ENCODE data around the gene MEI1.
"Not testable (repeated sequence)": the region's sequence is repeated elsewhere in the genome, so short reads cannot be mapped to it uniquely, and the experiment has no call there.

Gene MEI1

DNA sequence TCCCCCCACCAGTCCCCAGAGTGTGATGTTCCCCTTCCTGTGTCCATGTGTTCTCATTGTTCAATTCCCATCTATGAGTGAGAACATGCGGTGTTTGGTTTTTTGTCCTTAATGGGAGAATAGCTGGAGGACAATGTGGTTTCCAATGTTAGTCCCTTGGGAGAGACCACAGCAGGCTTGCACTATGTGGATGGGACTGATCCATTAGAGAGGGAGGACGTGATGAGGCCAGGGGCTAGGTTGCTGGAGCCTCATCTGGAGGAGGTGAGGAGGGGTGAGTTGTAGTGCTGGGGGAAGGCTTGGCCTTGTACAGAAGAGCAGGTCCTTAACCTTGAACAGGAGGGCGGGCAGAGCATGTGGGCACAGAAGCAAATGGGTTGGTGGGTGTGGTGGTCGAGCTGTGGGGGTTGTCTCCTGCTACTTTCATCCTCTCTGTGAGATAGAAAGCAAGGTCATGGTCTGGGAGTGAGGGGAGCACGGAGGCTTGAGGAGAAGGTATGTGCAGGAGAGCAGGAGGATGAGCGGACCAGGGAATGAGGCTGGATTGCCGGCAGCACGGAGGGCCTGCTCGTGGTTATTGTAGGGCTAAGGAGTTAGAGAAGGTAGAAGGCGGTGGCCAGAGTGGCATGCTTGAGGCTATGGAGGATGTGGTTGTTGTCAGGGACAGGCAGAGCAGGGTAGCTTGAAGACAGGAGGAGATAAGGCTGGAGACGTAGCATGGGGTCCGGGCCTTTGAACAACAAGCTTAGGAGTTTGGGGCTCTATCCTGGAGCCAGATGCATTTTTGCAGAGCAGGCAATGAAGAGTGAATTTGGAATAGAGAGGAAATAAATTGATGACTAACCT is 122.4 kb downstream of the MEI1 start:
- DNase-seq = no peak

DNA sequence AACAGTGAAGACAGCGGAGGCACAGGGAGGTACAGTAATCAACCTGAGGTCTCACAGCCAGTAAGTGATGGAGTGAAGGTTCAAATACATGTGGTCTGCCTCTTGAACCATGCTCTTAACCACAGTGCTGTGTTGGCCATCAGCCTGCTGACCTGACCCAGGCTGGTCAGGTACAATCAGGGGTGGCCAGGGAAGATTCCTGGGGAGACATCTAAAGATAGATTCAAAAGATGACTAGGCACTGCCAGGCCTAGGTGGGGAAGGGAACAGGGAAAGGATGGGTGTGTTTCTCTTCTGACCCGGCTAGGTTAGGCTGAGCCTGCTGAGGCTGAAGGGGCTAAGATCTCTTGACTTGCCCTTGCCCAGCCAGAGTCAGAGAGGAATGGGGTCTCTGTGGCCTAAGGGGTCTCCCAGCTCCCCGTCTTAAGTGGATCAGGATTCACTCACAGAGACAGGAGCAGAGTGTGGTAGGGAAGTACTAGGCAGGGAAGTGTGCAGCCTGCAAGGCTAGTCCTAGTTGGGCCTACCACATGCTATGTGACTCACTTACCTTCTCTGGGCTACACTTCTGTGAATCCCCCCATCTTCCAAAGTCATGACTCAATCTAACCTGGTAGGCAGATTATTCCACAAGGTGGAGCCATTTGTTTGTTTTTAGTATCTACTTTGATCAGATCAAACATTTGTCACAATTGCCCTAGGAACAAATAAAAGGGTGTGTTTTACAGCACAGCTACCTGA is 123.2 kb downstream of the MEI1 start:
- peak in 2 of 58 donors; percentile 37 to 40 for DNase-seq

DNA sequence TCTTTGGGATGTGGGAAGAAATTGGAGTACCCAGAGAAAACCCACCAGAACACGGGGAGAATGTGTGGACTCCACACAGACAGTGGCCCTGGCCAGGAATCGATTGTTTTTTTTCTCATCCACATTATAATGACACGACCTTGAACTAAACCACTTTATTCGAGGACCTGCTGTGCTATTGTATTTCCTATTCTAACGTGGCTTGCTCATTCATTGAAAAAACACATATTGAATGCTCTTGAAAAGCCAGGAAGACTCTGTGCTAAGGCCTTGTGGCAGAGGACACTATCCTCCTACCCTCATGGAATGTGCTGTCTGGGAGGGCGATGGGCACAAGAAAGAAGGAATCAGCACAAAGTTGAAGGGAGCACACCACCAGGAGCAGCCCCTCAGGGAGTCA is 124.5 kb downstream of the MEI1 start:
- no peak for DNase-seq

DNA sequence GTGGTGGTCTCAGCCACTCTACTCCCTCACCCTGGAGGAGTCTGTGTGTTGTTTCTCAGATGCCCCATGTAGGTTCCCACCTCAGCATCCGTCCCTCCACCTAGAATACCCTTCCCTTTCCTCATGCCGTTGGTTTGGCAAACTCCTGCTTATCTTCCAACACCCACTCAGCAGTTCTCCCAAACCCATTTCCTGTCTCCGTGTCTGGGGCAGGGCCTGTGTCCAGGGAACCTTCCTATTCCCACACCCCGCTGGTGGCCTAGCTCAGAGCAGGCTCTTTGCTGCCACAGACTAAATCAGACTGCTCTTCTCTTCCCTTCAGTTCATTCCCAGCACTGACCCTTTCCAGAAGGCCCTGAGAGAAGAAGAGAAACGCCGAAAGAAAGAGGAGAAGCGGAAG is 126.1 kb downstream of the MEI1 start:
- DNase-seq = no peak

DNA sequence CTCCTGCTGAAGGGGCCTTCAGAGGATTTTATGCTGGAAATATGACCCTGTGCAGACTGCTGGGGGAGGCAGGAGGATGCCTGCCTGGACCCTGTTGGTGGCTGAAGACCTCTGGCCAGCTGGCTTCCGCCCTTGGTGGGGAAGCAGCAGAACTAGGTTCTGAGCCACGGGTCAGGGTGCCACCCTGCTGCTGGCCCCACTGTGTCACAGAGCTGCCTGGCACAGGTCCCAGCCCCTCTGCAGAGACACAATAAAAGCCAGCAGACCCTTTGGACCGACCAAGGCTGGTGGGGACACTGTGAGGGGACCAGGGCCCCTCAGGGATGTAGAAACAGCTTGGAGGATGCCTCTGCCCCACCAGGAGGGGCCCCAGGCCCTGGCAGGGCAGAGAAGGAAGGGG is 126.7 kb downstream of the MEI1 start:
- no peak for DNase-seq

DNA sequence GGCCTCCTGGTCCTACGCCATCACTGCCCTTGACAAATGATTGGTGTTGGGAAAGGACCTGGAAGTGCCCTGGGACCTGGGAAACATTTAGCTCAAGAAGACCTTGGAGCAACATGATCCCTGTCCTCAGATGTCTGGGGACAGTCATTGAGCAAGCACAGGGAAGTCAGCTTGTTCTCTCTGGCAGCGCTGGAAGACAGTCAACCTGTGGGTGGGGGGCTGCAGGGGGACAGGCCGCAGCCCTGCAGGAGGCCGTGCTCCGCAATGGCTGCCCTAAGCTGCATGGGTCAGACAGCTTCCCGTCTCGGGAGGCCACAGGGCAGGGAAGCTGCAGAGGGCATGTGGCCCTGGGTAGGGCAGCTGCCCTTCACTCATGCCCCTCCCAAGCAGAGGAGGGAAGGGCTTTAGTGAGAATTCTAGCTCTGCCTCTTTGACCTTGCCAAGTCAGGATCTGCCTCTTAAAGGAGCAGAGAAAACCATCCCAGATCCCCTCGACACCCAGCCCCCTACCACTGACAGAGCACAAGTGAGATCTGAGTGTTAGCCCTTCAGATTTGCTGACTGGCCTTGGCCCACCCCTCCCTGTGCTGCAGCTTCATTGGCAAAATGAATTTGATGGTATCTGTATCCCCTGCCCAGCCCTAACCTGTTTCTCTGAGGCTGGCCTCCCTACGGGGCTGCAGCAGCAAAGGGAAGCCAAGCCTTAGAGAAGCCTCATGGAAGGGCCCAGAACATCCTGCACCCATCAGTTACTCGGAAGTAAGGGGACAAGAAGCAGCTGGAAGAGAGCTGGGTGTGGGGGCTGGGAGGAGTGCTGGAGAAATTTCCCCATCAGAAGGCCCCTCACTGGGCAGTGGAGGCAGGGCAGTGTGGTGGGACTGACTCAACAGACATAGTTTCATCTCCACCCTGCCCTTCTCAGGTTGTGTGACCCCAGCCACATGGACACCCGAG is 127.4 kb downstream of the MEI1 start:
- no peak for DNase-seq

DNA sequence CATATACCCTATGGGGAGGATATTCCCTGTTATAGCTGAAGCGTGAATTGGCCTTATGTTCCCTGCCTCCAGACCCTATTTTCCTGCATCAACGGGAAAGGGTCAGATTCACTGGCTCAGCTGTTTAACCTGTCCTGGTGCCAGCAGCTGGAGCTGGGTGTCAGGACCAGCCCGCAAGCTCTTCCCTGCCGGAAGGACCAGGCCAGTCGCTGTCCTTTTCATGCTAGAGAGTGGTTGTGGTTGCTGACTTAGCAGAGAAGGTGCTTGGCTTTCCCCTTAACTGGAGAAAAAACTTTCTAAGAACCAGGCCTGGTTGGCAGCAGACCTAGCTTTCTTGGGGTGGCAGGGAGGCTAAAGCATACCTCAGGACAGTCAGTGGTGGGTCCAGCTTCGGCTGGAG is 128.4 kb downstream of the MEI1 start:
- peak in 4 of 58 donors; percentile 8 to 23 (median 18) for DNase-seq

DNA sequence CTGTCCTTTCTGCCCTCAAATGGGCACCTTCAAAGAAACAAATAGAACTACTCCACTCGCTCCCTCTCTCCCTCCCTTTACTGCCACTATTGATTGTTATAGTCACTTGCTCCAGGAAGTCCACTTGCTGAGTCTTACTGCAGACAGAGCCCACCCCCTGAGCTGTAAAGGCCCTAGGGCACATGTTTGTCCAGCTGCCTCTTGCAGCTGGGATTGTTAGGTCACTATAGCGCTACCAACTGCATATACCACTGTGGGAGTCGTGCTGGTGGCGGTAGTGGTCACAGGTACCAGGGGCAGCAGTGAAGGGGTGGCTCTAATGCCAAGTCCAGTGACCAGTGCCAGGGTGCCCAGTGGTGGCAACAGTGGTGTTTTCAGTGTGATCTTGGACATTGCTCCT is 129.2 kb downstream of the MEI1 start:
- no peak for DNase-seq

DNA sequence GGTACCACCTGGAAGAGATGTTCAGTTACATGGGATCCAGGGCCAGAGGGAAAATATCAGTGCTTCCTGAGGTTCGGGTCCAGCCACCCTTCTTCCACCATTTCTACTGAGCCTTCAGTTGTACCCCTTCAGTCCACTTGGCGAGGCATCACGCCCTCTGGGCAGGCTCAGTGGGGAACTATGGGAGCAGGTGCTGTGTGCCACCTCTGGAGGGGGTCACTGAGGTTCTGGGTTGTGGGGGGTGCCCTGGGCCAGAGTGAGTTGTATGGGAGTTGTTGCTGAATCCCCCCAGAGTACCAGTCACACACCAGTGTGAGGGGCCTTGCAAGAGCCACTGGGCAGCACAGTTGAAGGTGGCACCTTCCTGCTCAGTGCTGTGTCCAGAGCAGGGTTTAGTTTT is 130.9 kb downstream of the MEI1 start:
- DNase-seq = no peak

DNA sequence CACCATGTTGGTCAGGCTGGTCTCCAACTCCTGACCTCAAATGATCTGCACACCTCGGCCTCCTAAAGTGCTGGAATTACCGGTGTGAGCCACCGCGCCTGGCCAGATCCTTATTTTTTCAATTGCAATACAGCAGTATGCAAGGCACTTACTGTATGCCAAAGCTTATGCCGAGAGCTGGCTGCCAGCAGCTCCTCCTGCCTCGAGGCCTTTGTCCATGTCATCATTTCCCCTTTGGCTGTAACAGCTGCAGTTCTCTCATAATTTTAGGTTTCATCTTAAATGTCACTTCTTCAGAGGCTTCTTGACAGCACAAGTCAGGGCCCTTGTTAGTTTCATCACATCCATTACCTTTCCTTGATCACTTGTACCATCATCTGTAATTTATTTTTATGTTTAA is 132.1 kb downstream of the MEI1 start:
- DNase-seq = no peak

DNA sequence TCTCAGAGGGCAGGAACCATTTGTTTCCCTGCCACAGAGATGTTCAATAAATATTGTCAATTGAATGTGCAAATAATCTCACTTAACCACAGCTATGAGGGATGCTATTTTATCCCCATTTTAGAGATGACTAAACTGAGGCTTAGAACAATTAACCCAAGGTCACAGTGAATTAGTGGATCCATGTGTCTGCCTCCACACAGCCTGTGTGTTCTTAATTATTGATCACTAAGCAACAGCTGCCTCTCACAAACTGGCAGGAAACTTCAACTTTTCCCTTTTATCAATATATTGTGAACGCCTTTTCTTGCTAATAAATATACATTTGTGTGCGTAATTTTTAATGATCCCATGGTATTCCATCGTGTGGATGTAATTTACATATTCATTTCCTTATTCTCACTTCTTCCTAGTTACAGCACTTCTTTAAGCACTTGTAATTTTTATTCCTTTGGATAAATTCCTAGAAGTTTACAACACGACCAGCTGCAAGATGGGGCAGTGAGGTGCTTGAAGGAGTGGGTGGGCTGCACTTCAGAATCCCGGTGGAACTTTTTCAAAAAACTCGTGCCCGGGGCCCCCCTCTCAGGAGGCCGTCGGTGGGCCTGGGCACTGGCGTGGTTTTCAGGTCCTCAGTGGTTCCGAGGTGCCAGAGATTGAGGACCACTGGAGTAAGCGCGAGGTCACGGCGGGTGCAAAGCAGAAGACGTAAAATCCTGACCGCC is 132.7 kb downstream of the MEI1 start:
- DNase-seq = peak in 1 of 58 donors; percentile 62

DNA sequence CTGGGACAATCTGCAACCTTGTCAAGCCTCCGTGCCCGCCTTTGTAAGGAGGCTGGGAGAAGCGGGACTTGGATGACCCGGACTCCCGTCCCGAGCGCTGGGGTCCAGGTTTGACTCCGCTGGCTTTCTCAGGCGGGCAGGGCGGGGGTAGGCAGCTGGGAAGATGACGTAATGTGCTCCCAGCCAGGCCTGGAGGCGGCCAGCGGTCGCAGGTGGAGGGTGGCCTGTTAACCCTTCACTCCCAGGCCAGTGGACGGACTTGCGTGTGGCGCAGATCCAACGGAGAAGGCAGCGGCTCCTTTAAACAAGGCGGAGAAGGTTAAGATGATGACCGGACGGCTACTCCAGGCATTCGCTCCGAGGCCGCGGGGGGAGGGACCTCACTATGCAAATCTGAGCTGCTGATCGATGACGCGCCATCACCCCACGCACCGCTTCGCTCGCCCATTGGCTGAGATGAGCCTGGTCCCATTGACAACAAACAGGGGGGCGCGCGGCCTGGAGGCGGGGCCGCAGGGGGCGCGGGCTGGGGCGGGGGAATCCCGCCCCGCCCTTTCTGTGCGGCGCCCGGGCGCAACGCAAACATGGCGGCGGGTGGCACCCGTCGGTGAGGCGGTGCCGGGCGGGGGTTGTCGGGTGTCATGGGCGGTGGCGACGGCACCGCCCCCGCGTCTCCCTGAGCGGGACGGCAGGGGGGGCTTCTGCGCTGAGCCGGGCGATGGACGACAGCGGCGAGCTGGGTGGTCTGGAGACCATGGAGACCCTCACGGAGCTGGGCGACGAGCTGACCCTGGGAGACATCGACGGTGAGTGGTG is 133.5 kb downstream of the MEI1 start, which contains the start of gene SREBF2:
SREBF2 (plus strand) TSS at position 553 of the 816 bp plus-strand sequence; CDS start at position 719, 166 bp downstream.
- peak; percentile 94 to 100 (median 99) for DNase-seq

DNA sequence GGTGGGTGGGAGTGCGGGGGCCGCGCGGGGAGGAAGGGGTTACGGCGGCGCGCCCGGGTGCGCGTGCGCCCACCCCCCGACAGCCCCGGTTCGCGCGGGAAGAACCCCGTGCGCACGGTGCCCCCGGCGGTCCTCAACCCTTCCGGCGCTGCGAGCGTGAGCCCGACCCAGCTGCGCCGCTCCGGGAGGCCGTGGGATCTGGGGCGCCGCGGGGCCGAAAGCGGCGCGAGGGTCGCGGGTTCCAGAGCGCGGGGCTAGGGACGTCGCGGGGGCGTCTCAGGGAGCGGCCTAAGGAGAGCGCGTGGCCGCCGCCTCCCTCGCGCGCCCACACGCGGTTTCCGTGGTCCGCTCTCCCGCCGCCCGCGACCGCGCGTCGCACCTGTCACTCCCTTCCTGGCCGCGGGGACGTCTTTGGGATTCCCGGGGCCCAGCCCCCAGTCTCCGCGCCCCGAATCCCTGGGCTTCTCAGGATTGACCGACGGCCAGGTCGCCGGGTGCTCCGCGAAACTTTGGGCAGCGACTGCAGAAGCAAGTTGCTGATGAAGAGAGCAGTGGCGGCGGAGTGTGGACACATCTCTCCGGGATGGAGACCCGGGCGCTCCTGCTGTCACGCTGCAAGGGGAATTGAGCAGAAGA is 134.2 kb downstream of the MEI1 start:
- DNase-seq = peak in 42 of 58 donors; percentile 18 to 69 (median 42)

DNA sequence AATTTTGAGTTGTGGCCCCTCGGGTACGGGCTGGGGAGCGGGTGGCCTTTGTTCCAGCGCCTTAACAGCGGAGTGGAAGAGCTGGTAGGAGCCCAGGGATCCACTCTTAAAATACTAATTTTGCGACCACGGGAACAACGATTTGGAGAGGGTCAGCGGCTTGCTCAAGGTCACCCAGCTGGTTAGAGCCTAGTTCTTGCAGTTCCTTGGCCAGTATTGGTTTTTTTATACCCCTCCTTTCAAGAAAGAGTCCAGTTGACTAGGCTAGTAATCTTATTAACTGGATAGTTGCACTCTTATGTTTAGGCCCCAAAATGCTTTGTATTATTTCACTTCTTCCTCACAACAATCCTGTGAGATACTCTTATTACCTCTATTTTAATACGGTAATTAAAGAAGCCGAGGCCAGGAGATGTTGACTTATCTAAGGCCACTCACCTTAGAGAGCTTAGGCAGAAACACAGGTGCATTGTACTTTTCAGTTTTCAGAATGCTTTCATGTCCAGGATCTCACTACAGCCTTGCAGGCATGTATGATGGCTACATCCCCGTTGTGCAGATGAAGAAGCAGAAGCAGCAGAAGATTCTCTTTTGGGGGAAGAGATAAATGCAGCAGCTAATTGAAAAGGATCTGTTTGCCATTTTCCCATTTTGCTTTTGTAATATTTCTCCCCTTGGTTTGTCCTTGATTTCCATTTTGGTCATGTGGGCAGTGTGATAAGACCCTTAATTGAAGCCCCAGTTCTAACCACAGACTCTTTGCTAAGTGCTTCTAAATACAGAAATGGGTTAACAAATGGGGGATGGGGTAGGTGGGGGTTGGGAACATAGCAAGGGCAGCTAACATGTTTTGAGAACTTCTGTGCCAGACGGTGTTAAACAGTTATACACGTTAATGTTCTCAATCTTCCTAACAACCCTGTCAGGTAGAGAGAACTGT is 135.0 kb downstream of the MEI1 start:
- no peak for DNase-seq

DNA sequence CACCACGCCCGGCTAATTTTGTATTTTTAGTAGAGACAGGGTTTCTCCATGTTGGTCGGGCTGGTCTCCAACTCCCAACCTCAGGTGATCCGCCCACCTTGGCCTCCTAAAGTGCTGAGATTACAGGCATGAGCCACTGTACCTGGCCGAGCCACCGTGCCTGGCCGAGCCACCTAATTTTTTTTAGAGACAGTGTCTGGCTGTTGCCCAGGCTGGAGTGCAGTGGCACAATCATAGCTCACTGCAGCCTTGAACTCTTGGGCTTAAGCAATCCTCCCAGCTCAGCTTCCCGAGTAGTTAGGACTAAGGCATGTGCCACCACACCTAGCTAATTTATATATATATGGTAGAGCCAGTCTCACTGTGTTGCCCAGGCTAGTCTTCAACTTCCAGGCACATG is 136.2 kb downstream of the MEI1 start:
- not testable (repeated sequence) for DNase-seq

DNA sequence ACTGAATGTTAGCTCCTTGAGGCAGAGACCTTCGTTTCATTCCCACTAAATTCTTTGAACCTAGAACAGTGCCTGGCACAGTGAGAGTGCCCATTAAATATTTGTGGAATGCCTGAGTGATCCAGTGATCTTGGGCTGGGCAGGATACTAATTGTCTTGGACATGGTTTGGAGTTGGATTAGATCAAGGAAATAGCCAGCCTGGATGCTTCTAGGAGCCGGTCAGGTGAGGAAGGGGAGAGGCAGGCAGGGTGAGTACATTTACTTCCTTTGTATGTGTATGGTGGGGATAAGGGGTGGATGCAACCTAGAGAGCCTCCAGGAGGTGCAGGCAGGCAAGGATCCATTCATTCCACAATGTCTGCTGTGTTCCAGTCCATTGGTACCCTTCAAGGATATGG is 137.2 kb downstream of the MEI1 start:
- no peak for DNase-seq

DNA sequence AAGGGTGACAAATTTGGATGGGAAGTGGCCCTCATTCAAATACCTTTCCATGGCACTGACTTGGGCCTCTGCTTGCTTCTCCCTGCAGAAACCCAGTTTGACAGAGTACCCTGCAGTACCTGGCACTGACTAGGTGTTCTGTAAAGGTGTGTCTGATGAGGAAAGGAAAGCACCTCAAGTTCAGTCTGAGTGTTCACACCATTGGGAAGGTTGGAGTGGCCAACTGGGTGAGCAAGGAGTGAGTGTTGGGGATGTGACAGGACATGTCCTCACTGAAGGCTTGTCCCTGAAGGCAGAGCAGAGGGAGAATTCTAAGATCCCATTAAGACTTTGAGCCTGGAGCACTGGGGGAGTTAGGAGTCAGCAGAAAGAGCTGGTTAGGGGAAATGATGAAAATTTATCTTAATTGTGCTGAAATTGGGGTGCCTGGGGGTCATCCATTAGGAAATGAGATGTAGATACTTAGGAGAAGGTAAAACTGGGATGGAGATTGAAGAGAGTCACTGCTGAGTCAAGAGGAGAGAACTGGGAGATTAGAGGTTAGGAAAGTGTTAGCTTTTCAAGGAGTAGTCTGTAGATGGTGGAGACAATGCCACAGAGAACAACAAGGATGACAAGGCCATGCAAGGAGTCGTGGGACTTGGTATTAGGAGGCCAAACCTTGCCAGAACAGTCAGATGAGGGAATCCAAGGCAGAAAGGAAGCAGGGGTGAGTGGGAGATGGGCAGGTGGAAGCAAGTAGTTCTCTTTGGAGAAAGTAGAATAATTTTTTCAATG is 139.7 kb downstream of the MEI1 start:
- DNase-seq = no peak

Data from anterior cingulate cortex (tissue), 58 donors.